SJCRH30 (cell line): Measurements from ENCODE around the gene DRAM1. TPM values are rescaled to one million over a fixed set of nuclear protein-coding genes. Genes with fewer than 3 reads are reported as not detected.
"Not testable (repeated sequence)": the region's sequence is repeated elsewhere in the genome, so short reads cannot be mapped to it uniquely, and the experiment has no call there.

Source experiments
- DNase-seq, 2 experiments: peaks; one replicate each; pipeline ENCODE4 v3.0.0-alpha.2; 2015 to 2020
- H3K27ac ChIP-seq: fragments of 250-450 bp; sonication (Bioruptor Pico); 2 replicates; pipeline ENCODE4 v1.5.1; 2020; ENCODE audit warnings: mild to moderate bottlenecking, moderate library complexity
- H3K27me3 ChIP-seq: fragments of 250-450 bp; sonication (Bioruptor Pico); 2 replicates; pipeline ENCODE4 v1.5.1; 2020; ENCODE audit warnings: mild to moderate bottlenecking, moderate library complexity
- H3K36me3 ChIP-seq: fragments of 250-450 bp; sonication (Bioruptor Pico); 2 replicates; pipeline ENCODE4 v1.5.1; 2020; ENCODE audit warnings: mild to moderate bottlenecking, moderate library complexity
- H3K4me1 ChIP-seq: fragments of 250-450 bp; sonication (Bioruptor Pico); 2 replicates; pipeline ENCODE4 v1.5.1; 2020; ENCODE audit warnings: mild to moderate bottlenecking, moderate library complexity
- H3K4me3 ChIP-seq: fragments of 250-450 bp; sonication (Bioruptor Pico); 2 replicates; pipeline ENCODE4 v1.5.1; 2020; ENCODE audit warnings: mild to moderate bottlenecking, moderate library complexity
- H3K9me3 ChIP-seq: fragments of 250-450 bp; sonication (Bioruptor Pico); replicated peaks from 2 replicates; pipeline ENCODE4 v1.5.1; 2020; ENCODE audit warnings: mild to moderate bottlenecking, moderate library complexity
- total RNA-seq: library from RNA; depleted of rRNA; stranded (reverse); fragments of >200 nt; shearing (Covaris generic); gene quantifications from 2 replicates; pipeline ENCODE4 v1.2.3, GENCODE V29; 2014

DRAM1 gene
- total RNA-seq, 1 experiment from 2014 or later = 0.12 TPM

DNA sequence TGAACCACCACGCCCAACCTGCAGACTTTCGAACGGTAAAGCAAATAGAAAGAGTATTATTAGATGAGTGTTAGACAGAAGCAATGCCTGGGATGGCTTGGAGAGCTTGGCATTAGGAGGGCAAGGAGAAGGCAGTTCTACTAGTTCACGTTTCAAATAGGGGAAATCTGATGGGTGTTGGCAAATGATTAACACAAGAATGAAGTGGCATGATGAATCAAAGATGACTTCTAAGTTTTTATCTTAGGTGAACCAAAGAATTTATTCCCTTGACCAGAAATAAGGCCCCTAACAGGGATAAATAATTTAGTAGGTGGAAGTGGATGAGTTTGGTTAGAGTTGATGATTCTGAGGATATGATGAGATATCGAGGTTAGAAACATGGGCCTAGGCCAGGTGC is 38.5 kb downstream of the DRAM1 start:
- Histone ChIP-seq H3K9me3 (no peaks in the 10 kb centered on the region), H3K27ac (no peak overlapping the region), H3K4me3 (no peak overlapping the region), H3K27me3 (no peaks in the 10 kb centered on the region), H3K36me3 (no peaks in the 10 kb centered on the region), H3K4me1 (no peaks in the 10 kb centered on the region)
- no peak for DNase-seq

DNA sequence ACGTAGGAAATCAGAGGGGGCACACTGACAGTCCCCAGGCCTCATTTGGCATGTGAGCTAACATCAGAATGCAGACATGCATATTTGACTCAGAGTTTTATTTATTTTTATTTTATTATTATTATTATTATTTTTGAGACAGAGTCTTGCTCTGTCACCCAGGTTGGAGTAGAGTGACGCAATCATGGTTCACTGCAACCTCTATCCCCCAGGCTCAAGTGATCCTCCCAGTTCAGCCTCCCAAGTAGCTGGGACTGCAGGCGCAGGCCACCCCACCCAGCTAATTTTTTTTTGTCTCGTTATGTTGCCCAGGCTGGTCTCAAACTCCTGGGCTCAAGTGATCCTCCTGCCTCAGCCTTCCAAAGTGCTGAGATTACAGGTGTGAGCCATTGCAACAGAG is 41.4 kb downstream of the DRAM1 start:
- H3K4me3 ChIP-seq, H3K27ac ChIP-seq, DNase-seq, H3K4me1 ChIP-seq, H3K27me3 ChIP-seq, H3K36me3 ChIP-seq, H3K9me3 ChIP-seq: not testable (repeated sequence)

DNA sequence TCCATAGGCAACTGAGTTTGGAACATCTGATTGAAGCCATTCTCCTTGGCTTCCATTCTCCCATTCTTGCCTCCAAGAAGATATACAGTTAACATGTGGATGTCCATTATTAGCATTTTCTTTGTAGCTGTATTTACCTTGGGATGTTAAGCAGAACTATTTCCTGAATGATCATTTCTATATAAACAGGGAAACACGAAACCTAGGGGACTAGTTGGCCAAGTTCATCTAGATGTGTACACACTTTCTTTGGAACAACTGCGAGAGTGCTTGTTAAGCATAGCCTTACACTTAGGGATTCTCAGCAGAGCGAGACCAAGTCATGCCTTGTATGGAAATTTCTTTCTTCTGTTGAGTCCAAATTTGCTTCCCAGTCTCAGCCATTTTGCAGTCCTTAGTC is 42.1 kb downstream of the DRAM1 start:
- Histone ChIP-seq H3K4me1 (no peaks in the 10 kb centered on the region), H3K27ac (no peak overlapping the region), H3K4me3 (no peak overlapping the region), H3K36me3 (no peaks in the 10 kb centered on the region), H3K9me3 (no peaks in the 10 kb centered on the region), H3K27me3 (no peaks in the 10 kb centered on the region)
- DNase-seq = no peak

DNA sequence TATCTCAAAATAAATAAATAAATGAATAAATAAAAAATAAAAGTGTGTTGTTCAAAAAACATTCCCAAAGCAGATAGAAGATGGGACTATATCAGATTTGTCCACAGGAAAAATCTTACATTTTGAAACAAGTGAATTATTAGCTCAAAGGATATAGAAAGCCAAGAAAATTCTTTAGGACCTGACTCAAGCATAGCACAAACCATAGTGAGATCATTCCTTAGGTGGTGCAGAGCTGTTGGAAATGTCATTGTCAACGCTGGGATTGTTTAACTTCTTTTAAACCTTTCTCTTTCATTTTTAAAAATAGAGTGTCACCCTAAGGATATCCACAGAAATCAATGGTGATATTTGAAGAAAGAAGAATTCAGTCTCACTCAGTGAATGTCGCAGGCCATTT is 43.5 kb downstream of the DRAM1 start:
- H3K36me3 ChIP-seq = no peaks in the 10 kb centered on the region

DNA sequence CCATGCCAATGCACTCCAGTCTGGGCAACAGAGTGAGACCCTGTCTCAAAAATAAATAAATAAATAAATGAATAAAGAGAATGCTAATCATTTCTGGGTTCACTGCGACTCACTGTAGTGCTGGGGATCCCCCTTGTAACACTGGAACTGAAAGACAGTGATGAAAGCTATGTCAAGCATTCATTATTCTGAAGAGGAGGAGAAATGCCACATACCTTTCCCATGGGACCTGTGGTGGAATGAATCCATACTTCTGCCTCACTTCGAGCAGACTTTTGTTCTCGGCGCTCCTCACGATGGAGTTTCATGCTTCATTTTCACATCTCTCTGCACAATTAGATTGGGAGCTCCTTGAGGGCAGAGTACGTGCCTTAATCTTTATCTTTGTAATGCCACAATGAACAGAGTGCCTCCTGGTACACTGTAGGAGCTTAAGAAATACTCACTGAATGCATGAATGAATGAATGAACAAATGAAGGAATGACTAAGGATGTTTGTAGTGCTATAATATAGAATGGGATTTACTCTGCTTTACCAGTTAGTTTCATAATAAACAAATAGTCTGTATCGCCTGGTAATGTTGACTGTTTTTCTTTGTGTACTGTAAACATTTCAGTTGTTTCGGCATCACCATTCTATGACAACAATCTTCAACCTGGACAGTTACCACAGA is 45.8 kb downstream of the DRAM1 start:
- no peak overlapping the region for H3K4me3 ChIP-seq
- no peak overlapping the region for H3K27ac ChIP-seq
- DNase-seq = no peak
- H3K27me3 ChIP-seq = no peaks in the 10 kb centered on the region
- no peaks in the 10 kb centered on the region for H3K36me3 ChIP-seq
- no peaks in the 10 kb centered on the region for H3K9me3 ChIP-seq
- H3K4me1 ChIP-seq = no peaks in the 10 kb centered on the region

More for the DNA sequence above, 43.5 kb downstream of the DRAM1 start:
- no peak for DNase-seq
- H3K9me3 ChIP-seq = no peaks in the 10 kb centered on the region
- H3K27me3 ChIP-seq = no peaks in the 10 kb centered on the region
- no peaks in the 10 kb centered on the region for H3K4me1 ChIP-seq
- H3K27ac ChIP-seq = no peak overlapping the region
- H3K4me3 ChIP-seq = no peak overlapping the region

DNA sequence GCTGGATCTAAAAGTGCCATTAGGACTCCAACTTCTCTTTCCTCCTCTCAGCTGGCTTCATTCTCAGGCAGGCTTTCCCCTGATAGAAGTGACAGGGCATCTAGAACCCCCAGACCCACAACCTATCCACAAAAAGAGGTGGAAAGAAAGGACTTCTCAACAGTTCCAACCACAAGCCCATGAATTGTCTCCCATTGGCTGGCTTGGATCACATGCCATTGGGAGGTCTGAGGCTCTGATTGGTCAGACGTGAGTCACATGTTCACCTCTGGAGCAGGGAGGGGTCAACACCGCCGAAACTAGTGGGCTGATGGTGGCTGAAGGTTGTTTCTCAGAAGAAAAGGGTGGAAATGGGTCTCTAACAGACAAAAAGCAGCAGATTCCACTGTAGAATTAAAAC is 47.2 kb downstream of the DRAM1 start:
- H3K27ac ChIP-seq = no peak overlapping the region
- DNase-seq = peak; percentile 71 to 81
- H3K4me1 ChIP-seq = no peaks in the 10 kb centered on the region

DNA sequence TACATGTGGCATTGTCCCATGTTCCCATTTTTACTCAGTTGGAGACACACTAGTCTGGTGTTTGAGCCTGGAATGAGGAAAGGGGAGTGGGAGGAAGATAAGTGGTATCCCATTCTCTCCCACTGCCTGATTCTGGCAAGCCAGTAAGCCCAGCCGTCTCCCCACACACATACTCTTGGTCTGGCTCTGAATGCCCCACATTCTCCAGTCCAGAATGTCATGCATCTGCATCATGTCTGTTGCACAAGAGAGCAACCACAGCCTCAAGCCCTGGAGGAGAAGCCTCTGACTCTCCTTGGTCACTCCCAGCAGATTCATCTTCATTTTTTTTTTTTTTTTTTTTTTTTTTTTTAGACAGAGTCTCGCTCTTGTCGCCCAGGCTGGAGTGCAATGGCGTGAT is 48.0 kb downstream of the DRAM1 start:
- DNase-seq = peak; percentile 6 to 7
- no peak overlapping the region for H3K4me3 ChIP-seq
- H3K27ac ChIP-seq = no peak overlapping the region
- H3K4me1 ChIP-seq = no peaks in the 10 kb centered on the region
- no peaks in the 10 kb centered on the region for H3K9me3 ChIP-seq
- H3K36me3 ChIP-seq = no peaks in the 10 kb centered on the region
- no peaks in the 10 kb centered on the region for H3K27me3 ChIP-seq

More for the DNA sequence above, 47.2 kb downstream of the DRAM1 start:
- Histone ChIP-seq H3K9me3 (no peaks in the 10 kb centered on the region), H3K27me3 (no peaks in the 10 kb centered on the region), H3K4me3 (peak overlapping the region; percentile 55), H3K36me3 (no peaks in the 10 kb centered on the region)

DNA sequence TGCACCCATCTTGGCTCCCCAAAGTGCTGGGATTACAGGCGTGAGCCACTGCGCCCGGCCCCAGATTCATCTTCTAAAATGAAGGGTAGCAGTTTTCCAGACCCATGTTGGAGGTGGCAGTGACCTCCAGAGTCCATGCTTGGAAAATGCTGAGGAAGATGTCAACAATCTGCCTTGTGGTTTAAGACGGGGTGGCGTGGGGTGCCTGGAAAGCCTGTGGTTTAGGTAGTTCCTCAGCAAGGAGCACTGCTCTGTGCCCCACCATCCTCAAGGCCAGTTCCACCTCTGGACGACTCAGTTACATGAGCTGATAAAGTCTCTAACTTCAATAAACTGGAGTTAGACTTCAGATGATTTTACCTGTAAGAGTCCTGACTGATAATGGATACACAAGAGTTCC is 48.6 kb downstream of the DRAM1 start:
- H3K27me3 ChIP-seq = no peaks in the 10 kb centered on the region
- no peaks in the 10 kb centered on the region for H3K4me1 ChIP-seq
- no peak overlapping the region for H3K4me3 ChIP-seq
- no peak overlapping the region for H3K27ac ChIP-seq
- H3K36me3 ChIP-seq = no peaks in the 10 kb centered on the region
- no peaks in the 10 kb centered on the region for H3K9me3 ChIP-seq
- DNase-seq = no peak

DNA sequence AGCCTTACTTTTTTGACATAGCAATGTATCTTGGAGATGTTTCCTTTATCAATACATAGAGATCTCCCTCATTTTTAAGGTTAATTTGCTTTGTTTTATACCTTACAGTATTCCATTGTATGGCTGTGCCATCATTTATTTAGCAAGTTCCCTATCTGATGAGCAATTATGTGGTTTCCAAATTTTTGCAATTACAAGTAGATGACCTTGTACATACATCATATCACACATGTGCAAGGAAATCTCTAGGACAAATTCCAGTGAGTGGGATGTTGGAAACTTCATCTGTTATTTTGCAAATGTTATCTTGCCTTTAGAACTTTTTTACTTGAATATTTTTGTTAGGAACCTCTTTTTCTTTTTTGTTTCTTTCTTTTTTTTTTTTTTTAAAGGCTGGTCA is 49.7 kb downstream of the DRAM1 start:
- H3K27me3 ChIP-seq = no peaks in the 10 kb centered on the region
- DNase-seq = no peak
- no peaks in the 10 kb centered on the region for H3K36me3 ChIP-seq
- H3K4me1 ChIP-seq = no peaks in the 10 kb centered on the region
- no peaks in the 10 kb centered on the region for H3K9me3 ChIP-seq
- no peak overlapping the region for H3K4me3 ChIP-seq
- no peak overlapping the region for H3K27ac ChIP-seq

DNA sequence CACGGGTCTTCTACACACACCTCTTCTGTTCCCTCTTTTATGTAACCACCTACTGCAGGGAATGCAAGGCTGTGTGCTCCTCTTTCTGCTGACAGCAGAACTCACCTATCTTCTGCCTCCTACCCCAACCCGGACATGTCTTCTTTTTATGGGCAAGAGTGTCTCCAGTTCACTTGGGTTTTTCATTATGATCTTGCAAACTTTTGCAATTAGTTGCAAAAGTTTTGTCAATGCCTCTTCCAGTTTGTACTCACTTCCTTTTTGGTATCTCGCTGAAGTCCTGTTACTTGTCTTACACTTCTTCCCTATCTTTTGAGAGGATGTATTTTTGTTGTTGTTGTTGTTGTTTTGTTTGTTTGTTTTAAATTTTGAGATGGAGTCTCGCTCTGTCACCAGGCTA is 50.6 kb downstream of the DRAM1 start:
- Histone ChIP-seq H3K27ac (no peak overlapping the region), H3K4me3 (no peak overlapping the region), H3K27me3 (no peaks in the 10 kb centered on the region), H3K36me3 (no peaks in the 10 kb centered on the region), H3K9me3 (no peaks in the 10 kb centered on the region), H3K4me1 (no peaks in the 10 kb centered on the region)
- no peak for DNase-seq

DNA sequence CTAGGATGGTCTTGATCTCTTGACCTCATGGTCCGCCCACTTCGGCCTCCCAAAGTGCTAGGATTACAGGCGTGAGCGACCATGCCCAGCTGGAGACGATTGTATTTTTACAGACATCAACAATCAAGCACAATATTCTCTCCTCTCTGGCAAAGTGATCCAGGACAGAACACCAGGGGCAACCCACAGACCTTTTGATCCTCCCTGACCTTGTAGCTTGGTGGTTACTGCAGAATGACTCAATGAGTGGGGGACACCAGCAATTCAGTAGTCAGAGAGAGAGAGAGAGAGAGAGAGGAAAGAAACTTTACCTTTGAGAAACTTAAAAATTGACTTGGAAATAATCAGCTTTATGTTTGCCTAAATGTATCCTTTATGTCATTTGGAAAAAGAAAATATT is 51.2 kb downstream of the DRAM1 start:
- H3K9me3 ChIP-seq = no peaks in the 10 kb centered on the region
- no peak for DNase-seq
- H3K27me3 ChIP-seq = no peaks in the 10 kb centered on the region
- no peaks in the 10 kb centered on the region for H3K36me3 ChIP-seq
- H3K27ac ChIP-seq = no peak overlapping the region
- H3K4me3 ChIP-seq = no peak overlapping the region
- H3K4me1 ChIP-seq = no peaks in the 10 kb centered on the region

DNA sequence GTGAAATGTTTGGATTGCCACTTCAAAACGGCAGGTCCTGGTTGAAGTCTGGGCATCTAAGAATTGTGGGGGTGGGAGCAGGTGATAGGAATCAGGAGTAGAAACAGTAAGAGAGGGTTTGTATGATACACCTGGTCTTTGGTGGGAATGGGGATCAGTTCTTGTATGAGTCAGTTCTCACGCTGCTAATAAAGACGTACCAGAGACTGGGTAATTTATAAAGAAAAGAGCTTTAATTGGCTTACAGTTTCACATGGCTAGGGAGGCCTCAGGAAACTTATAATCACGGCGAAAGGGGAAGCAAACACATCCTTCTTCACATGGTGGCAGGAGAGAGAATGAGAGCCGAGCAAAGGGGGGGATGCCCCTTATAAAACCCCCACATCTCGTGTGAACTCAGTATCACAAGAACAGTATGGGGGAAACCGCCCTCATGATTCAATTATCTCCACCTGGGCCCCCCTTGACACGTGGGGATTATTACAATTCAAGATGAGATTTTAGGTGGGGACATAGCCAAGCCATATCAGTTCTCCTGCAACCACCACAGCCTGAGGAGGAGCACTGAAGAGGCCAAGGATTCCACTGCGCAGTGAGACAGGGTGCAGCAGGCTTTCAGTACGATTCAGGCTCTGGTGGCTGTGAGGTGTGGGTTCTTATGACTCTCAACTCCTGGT is 52.1 kb downstream of the DRAM1 start:
- Histone ChIP-seq H3K9me3 (no peaks in the 10 kb centered on the region), H3K4me1 (no peaks in the 10 kb centered on the region), H3K4me3 (no peak overlapping the region), H3K36me3 (no peaks in the 10 kb centered on the region), H3K27me3 (no peaks in the 10 kb centered on the region), H3K27ac (no peak overlapping the region)
- DNase-seq = no peak

DNA sequence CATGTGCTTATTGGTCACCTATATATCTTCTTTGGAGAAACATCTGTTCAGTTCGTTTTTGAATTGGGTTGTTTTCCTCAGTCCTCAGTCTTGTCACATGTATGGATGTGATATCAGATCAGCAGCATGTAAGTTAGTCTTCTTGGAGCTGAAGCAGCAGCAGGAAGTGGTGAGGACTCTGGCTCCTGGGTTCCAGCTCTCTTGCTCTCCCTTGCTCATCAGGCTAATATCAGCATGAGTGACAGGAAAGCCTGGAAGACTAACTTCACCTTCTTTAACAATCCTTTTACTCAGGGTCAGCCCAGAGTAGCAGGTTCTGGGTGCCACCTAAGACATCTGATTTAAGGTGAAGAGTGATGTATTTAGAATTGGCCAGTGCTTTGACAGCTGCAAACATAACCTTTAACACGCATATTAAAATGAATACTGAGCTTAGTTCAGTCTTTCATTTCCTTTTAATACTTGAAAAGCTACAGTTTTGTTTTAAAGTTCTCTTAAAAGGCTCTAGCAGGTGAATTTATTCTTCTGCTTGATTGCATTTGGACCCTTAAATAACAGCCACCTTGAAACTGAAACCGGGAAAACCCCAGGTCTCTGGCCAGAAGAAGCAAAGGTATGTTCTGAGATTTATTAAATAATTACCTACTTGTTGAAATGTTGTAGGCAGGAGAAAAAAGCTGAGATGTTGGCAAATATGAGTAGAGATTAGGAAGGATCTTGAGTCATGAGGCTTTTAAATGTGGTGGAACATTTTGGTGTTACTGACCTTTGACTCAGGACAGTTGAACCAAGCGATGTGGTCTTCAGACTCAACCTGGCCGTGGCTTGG is 54.3 kb downstream of the DRAM1 start:
- no peak for DNase-seq

DNA sequence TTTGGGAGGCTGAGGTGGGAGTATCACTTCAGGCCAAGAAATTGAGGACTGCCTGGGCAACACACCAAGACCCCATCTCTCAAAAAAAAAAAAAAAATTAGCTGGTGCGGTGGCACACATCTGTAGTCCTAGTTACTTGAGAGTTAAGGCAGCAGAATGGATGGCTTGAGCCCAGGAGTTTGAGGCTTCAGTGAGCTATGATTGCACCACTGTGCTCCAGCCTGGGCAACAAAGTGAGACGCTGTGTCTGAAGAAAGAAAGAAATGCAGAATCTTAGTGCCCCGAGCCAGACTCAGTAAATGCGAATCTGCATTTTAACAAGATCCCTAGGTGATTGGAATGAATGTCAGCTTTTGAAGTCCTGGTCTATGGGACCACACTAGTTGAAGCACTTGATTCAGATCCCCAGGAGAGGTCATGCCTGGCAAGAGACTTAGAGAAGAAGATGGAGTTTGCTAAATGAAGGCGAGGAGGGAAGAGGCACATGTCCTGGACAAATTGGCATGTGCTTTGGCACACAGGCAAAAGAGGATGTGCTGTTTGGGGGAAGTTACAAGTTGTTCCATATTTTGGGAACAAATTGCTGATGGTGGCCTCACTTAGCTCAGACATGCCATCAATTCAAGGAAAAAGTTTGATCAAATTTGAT is 56.6 kb downstream of the DRAM1 start:
- Histone ChIP-seq H3K27ac (no peak overlapping the region), H3K36me3 (no peaks in the 10 kb centered on the region)

More for the DNA sequence above, 54.3 kb downstream of the DRAM1 start:
- Histone ChIP-seq H3K27me3 (no peaks in the 10 kb centered on the region), H3K4me1 (peaks cover 5% of the 10 kb centered on the region; the same call in 1 of the 2 replicates), H3K27ac (no peak overlapping the region), H3K4me3 (no peak overlapping the region), H3K36me3 (no peaks in the 10 kb centered on the region), H3K9me3 (no peaks in the 10 kb centered on the region)

More for the DNA sequence above, 56.6 kb downstream of the DRAM1 start:
- Histone ChIP-seq H3K27me3 (no peaks in the 10 kb centered on the region), H3K4me1 (peaks cover 5% of the 10 kb centered on the region; the same call in 1 of the 2 replicates), H3K9me3 (no peaks in the 10 kb centered on the region), H3K4me3 (no peak overlapping the region)
- DNase-seq = no peak
